GM20000 (cell line): ENCODE results near the gene C16orf96.
A peak's percentile ranks its signal among the peaks of the same experiment; 100 is the strongest.

Experiments
- DNase-seq: peaks from one replicate; pipeline ENCODE4 v3.0.0; 2012; ENCODE audit warnings: low spot score
- CTCF ChIP-seq: IDR thresholded peaks from 2 replicates; pipeline ENCODE4 v1.5.1; 2012; ENCODE audit warnings: mild to moderate bottlenecking, control low read depth; ENCODE audit errors: extremely low read depth, missing control alignments

The C16orf96 gene

GRCh38 chr16:4529085-4530060, 26.8 kb upstream of the C16orf96 start:
- DNase-seq, result peak; percentile 56
- TF ChIP-seq CTCF, result no peak

DNA sequence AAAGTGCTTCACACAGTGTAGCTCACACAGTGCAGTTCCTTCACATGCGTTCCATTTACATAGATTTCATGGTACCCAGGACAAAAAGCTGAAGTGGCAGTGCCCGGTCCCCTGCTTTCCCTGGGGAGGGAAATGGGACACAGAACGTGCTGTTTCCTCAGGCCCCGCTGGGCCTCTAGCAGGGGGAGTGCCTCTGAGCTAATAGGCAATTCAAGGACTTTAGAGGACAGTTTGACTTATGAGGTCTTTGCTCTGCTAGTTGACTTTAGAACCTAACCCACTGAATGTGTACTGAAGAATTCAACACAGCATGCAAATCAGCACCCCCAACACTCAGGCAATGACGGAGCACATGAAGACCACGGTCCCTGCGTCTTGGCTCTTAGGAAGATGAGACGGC, 24.3 kb upstream of the C16orf96 start:
- TF ChIP-seq CTCF, result no peak
- no peak for DNase-seq

GRCh38 chr16:4532238-4532637, 23.9 kb upstream of the C16orf96 start:
- no peak for DNase-seq
- TF ChIP-seq CTCF, result no peak

DNA sequence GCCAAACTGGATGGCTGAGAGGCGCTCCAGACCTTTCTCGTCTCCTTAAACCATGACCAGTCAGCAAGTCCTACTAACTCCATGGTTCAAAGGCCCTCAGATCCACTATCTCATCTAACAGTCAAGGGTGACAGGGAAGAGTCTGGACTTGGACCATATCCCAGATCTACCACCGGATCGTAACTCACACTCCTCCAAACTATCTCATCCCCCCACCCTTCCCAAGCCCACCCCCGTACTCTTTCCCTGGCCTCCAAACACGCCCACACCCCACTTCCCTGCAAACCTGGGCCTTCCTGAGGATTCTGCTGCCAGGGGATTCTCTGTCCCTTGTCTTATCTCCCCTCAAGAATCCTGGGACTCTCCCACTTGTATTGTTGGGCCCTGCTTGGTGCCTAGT, 22.6 kb upstream of the C16orf96 start:
- no peak for DNase-seq
- no peak for TF ChIP-seq CTCF

- no peak for DNase-seq
- TF ChIP-seq CTCF, result no peak
These were observed 21.9 kb upstream of the C16orf96 start for GRCh38 chr16:4534151-4534790.

DNA sequence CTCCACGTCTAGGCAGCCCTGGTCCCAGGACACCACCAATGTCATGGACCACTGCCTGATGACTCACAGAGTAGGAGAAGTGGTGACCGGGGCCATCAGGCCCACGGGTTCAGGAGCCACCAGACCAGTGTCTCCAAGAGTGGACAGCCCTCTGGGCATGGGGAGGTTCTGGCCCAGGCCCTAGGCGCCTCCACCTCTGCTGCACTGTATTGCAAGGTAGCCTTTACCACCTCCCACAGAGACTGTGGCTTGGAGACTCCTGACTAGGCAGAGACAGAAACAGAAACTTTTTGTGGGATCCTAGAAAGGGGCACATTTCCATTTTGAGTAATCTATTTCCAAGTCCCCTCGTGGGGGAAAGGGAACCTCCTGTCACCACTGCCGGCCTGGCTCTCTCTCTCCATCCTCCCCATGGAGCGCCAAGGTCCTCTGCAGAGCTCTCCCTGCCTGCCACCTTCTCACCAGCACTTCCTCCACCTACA, 20.5 kb upstream of the C16orf96 start:
- TF ChIP-seq CTCF, result no peak

More for the DNA sequence above, 20.5 kb upstream of the C16orf96 start:
- DNase-seq, result no peak
